Endothelial cell of umbilical vein (primary cell): ENCODE results near the gene MYF6. TPM values are rescaled to one million over a fixed set of nuclear protein-coding genes. Genes with fewer than 3 reads are reported as not detected.

ENCODE experiments used
- BruUV-seq: library from RNA; stranded (reverse); fragments of 400-500 nt; replicated peaks from 2 replicates; lab custom pipeline; 2021; lab: Mats Ljungman, UMichigan
- CTCF ChIA-PET: fragments of 300-600, 350-600 bp; sonication (Branson Sonifier 250); formaldehyde crosslinking; loops from one replicate; lab custom pipeline; 2021; ENCODE audit warnings: antibody characterized with exemption, inconsistent platforms; lab: Charles Lee
- POLR2A ChIA-PET: fragments of 300-600, 350-600 bp; sonication (Branson Sonifier 250); formaldehyde crosslinking; loops from one replicate; lab custom pipeline; 2021; ENCODE audit warnings: antibody characterized with exemption, inconsistent platforms; lab: Charles Lee
- DNase-seq: peaks from one replicate; pipeline ENCODE4 v3.0.0-alpha.2; 2011; ENCODE audit warnings: low read depth, low spot score
- FAIRE-seq: peaks from 2 replicates; lab custom pipeline; 2011; peaks lifted over from hg19 to GRCh38; lab: Jason Lieb, UNC
- H2AFZ ChIP-seq: 2 replicates; pipeline ENCODE4 v1.6.0; 2012; ENCODE audit warnings: low read depth, low read length, control low read depth, inconsistent platforms
- H3K27ac ChIP-seq: 2 replicates; pipeline ENCODE4 v1.5.1; 2011; ENCODE audit warnings: low read depth, mild to moderate bottlenecking, control low read depth, low read length, moderate library complexity; ENCODE audit not compliant: insufficient read depth
- H3K27me3 ChIP-seq, 2 experiments: 2 replicates each; pipeline versions ENCODE4 v1.6.0 to v1.6.1; 2011; ENCODE audit warnings: low read length in 2 of 2, mixed read lengths in 1 of 2; ENCODE audit not compliant: control insufficient read depth in 2 of 2, insufficient read depth in 2 of 2
- H3K36me3 ChIP-seq, 2 experiments: 2 replicates in 1 of 2; 3 replicates in 1 of 2; pipeline ENCODE4 v1.5.1; 2011; ENCODE audit warnings: low read length in 2 of 2, mild to moderate bottlenecking in 1 of 2, moderate library complexity in 1 of 2; ENCODE audit not compliant: control insufficient read depth in 2 of 2, insufficient read depth in 2 of 2; ENCODE audit errors: extremely low read depth in 1 of 2
- H3K4me1 ChIP-seq: 3 replicates; pipeline ENCODE4 v1.5.1; 2011; ENCODE audit warnings: mild to moderate bottlenecking, low read length; ENCODE audit not compliant: control insufficient read depth, insufficient read depth; ENCODE audit errors: extremely low read depth
- H3K4me2 ChIP-seq: 2 replicates; pipeline ENCODE4 v1.6.1; 2011; ENCODE audit warnings: low read length, control low read depth, mixed read lengths; ENCODE audit not compliant: insufficient read depth
- H3K4me3 ChIP-seq, 3 experiments: fragments of 200-600 bp in 1 of 3; sonication (generic), shearing (Covaris generic) in 1 of 3; replicated peaks in 1 of 3; 2 replicates each; pipeline ENCODE4 v1.5.1; 2011 to 2016; ENCODE audit warnings: control low read depth in 3 of 3, low read length in 3 of 3, mild to moderate bottlenecking in 2 of 3, inconsistent platforms in 1 of 3, low read depth in 1 of 3, moderate library complexity in 1 of 3; ENCODE audit not compliant: insufficient read depth in 1 of 3
- H3K79me2 ChIP-seq: 2 replicates; pipeline ENCODE4 v1.6.0; 2012; ENCODE audit warnings: low read length, inconsistent platforms; ENCODE audit not compliant: control insufficient read depth, insufficient read depth
- H3K9ac ChIP-seq: replicated peaks from 2 replicates; pipeline ENCODE3; 2011; ENCODE audit warnings: low read length, control low read depth; ENCODE audit not compliant: insufficient read depth; ENCODE audit errors: extremely low read depth
- H3K9me1 ChIP-seq: replicated peaks from 3 replicates; pipeline ENCODE4 v1.6.0; 2011; ENCODE audit warnings: mild to moderate bottlenecking, low read length; ENCODE audit not compliant: control insufficient read depth, insufficient read depth; ENCODE audit errors: extremely low read depth
- H3K9me3 ChIP-seq: replicated peaks from 2 replicates; pipeline ENCODE4 v1.5.1; 2012; ENCODE audit warnings: low read length, inconsistent platforms; ENCODE audit not compliant: control insufficient read depth, insufficient read depth
- H4K20me1 ChIP-seq: replicated peaks from 2 replicates; pipeline ENCODE3; 2011; ENCODE audit warnings: mild to moderate bottlenecking, low read length; ENCODE audit not compliant: control insufficient read depth, insufficient read depth; ENCODE audit errors: extremely low read depth
- CTCF ChIP-seq, 2 donors: IDR thresholded peaks; 1 replicate in 1 of 2; 2 replicates in 1 of 2; pipeline ENCODE4 v1.5.1; 2011; ENCODE audit warnings: low read length in 2 of 2, mild to moderate bottlenecking in 2 of 2, moderate library complexity in 2 of 2, control low read depth in 1 of 2, inconsistent platforms in 1 of 2, low read depth in 1 of 2; ENCODE audit not compliant: insufficient read depth in 1 of 2; ENCODE audit errors: extremely low read depth in 1 of 2
- EZH2 ChIP-seq: IDR thresholded peaks from 2 replicates; pipeline ENCODE4 v1.6.1; 2012; ENCODE audit warnings: borderline replicate concordance, low read depth, mild to moderate bottlenecking, moderate library complexity, low read length, inconsistent platforms; ENCODE audit not compliant: severe bottlenecking
- FOS ChIP-seq: IDR thresholded peaks from 2 replicates; pipeline ENCODE4 v1.6.1; 2011; ENCODE audit warnings: mild to moderate bottlenecking, low read length, moderate library complexity, borderline replicate concordance; ENCODE audit not compliant: insufficient read depth
- GATA2 ChIP-seq: IDR thresholded peaks from 2 replicates; pipeline ENCODE4 v1.7.0; 2011; ENCODE audit warnings: low read depth, mild to moderate bottlenecking, moderate library complexity, mixed read lengths, low read length; ENCODE audit not compliant: insufficient read length, insufficient read depth
- JUN ChIP-seq: IDR thresholded peaks from 2 replicates; pipeline ENCODE4 v1.6.1; 2011; ENCODE audit warnings: borderline replicate concordance, low read depth; ENCODE audit not compliant: insufficient read length, insufficient read depth
- MAX ChIP-seq: IDR thresholded peaks from 2 replicates; pipeline ENCODE4 v1.6.1; 2011; ENCODE audit not compliant: insufficient read depth, insufficient read length
- MYC ChIP-seq: IDR thresholded peaks from one replicate; pipeline ENCODE4 v1.6.1; 2011; ENCODE audit warnings: mild to moderate bottlenecking, low read depth, low read length
- POLR2A ChIP-seq: IDR thresholded peaks from 2 replicates; pipeline ENCODE4 v1.6.1; 2012; ENCODE audit warnings: low read depth, mild to moderate bottlenecking, control low read depth, low read length
- POLR2AphosphoS5 ChIP-seq: IDR thresholded peaks from 2 replicates; pipeline ENCODE4 v1.6.1; 2012; ENCODE audit warnings: low read depth, mild to moderate bottlenecking, control low read depth, low read length, moderate library complexity; ENCODE audit not compliant: insufficient read depth
- dilution Hi-C: fragments of 300-500 bp; cut with MboI; formaldehyde crosslinking; loops from one replicate; pipeline ENCODE4 v1.15.0; 2019; ENCODE audit warnings: low sequenced_read_pairs; ENCODE audit not compliant: extremely low pct_ligation_motif_present
- intact Hi-C: fragments of 100-400 bp; cut with micrococcal nuclease; formaldehyde crosslinking; loops from one replicate; pipeline ENCODE4 v1.10.0; 2022
- polyA plus RNA-seq, 4 experiments: library from polyadenylated mRNA; depleted of rRNA in 3 of 4; stranded (reverse) in 3 of 4; unstranded in 1 of 4; fragments of >200 nt; gene quantifications; 2 replicates each; pipeline versions ENCODE4 v1.2.1 to v1.2.3, GENCODE V29; 2011 to 2012; ENCODE audit warnings: missing spikeins in 1 of 4
- total RNA-seq: library from RNA; stranded (reverse); gene quantifications from 2 replicates; pipeline ENCODE4 v1.2.3, GENCODE V29; 2021

Gene MYF6
- total and polyA plus RNA-seq, 2 donors (not counting 3 experiments of a cell fraction or from before 2014, with no cell fraction given), result not detected

GRCh38 chr12:80702889-80703805 lies 4.3 kb upstream of the MYF6 start:
- Histone ChIP-seq H3K9me3 (no peaks in the 10 kb centered on the region), H3K4me1 (no peaks in the 10 kb centered on the region), H2AFZ (no peak overlapping the region), H3K9me1 (no peaks in the 10 kb centered on the region), H3K79me2 (no peaks in the 10 kb centered on the region), H3K27me3 (no peaks in the 10 kb centered on the region), H3K4me2 (no peak overlapping the region), H3K36me3 (no peaks in the 10 kb centered on the region), H3K9ac (no peak overlapping the region), H3K4me3 (no peak overlapping the region), H4K20me1 (no peaks in the 10 kb centered on the region), H3K27ac (no peak overlapping the region)
- POLR2A ChIA-PET, result no interaction called here
- intact Hi-C loops (no loop called here), dilution Hi-C loops (no loop called here)
- TF ChIP-seq JUN (no peak), MYC (no peak)
- BruUV-seq, result no TSS peak
- CTCF ChIA-PET, result no interaction called here
- FAIRE-seq, result peak; percentile 58
- no peak for DNase-seq

GRCh38 chr12:80704420-80704819 lies 3.0 kb upstream of the MYF6 start:
- no peak for FAIRE-seq
- POLR2A ChIA-PET, result no interaction called here

More at GRCh38 chr12:80704420-80704819, 3.0 kb upstream of the MYF6 start:
- CTCF ChIA-PET, result interaction anchor here (1.9 kb wide), 1 partner anchor 8 kb away, joined by 4 read pairs; no protein-coding TSS in a partner anchor
- H3K36me3 ChIP-seq, result no peaks in the 10 kb centered on the region
- TF ChIP-seq POLR2A (no peak), JUN (no peak), GATA2 (no peak), MAX (no peak), CTCF (IDR thresholded peaks at IDR 0.05; ENCODE audit: extremely low read depth in 1 of 2, insufficient read depth in 1 of 2, low read depth in 1 of 2, low read length in 2 of 2) (no peak), POLR2AphosphoS5 (no peak), FOS (no peak), EZH2 (no peak), MYC (no peak)
- H3K9ac ChIP-seq, result no peak overlapping the region
- no peaks in the 10 kb centered on the region for H3K27me3 ChIP-seq
- intact Hi-C loops, result no loop called here
- H3K4me2 ChIP-seq, result no peak overlapping the region
- no peaks in the 10 kb centered on the region for H3K4me1 ChIP-seq
- no peaks in the 10 kb centered on the region for H3K9me1 ChIP-seq
- H3K9me3 ChIP-seq, result no peaks in the 10 kb centered on the region
- peak; percentile 48 for DNase-seq
- no peak overlapping the region for H3K27ac ChIP-seq
- dilution Hi-C loops, result no loop called here
- BruUV-seq, result no TSS peak
- no peaks in the 10 kb centered on the region for H3K79me2 ChIP-seq
- H2AFZ ChIP-seq, result no peak overlapping the region
- H3K4me3 ChIP-seq, result no peak overlapping the region
- H4K20me1 ChIP-seq, result no peaks in the 10 kb centered on the region
